ENCODE data around the gene AGBL5.
"Not testable (repeated sequence)": the region's sequence is repeated elsewhere in the genome, so short reads cannot be mapped to it uniquely, and the experiment has no call there.

The AGBL5 gene

GRCh38 chr2:27091746-27092695 is 40.6 kb downstream of the AGBL5 start:
- no peak for DNase-seq (ENCODE audit: low read depth)

DNA sequence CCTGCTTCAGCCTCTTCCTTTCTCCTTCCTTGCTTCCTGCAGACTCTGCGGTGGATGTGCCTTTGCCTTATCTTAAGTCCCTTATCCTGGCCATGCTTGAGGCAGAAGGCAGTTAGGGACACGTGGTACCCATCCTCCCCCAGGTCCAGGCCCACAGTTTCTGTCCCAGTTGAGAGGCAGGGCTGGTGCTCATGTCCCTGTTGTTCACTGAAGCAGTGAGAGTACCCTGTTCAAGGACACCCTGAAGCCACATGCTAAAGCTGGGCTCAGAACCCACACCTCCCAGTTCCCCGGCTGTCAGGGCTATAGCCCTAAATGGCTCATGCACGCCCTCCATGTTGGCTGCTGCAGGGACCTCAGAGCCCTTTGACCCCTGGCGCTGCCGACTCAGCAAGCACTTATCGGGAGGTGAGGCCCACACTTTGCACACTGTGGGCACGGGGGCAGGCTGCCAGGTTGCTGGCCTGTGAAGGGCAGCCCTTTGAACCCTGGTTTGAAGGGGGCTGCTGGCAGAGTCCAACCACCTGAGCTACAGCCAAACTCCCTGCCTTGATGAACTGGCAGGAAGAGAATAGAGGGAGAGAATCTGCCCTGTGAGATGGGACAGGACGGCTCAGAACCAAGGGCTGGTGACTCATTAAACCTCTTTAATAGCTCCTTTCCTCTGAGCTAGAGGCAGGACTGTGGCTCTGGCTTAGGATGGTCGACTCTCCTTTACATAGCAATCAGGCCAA is 41.4 kb downstream of the AGBL5 start:
- DNase-seq (ENCODE audit: low read depth): no peak

DNA sequence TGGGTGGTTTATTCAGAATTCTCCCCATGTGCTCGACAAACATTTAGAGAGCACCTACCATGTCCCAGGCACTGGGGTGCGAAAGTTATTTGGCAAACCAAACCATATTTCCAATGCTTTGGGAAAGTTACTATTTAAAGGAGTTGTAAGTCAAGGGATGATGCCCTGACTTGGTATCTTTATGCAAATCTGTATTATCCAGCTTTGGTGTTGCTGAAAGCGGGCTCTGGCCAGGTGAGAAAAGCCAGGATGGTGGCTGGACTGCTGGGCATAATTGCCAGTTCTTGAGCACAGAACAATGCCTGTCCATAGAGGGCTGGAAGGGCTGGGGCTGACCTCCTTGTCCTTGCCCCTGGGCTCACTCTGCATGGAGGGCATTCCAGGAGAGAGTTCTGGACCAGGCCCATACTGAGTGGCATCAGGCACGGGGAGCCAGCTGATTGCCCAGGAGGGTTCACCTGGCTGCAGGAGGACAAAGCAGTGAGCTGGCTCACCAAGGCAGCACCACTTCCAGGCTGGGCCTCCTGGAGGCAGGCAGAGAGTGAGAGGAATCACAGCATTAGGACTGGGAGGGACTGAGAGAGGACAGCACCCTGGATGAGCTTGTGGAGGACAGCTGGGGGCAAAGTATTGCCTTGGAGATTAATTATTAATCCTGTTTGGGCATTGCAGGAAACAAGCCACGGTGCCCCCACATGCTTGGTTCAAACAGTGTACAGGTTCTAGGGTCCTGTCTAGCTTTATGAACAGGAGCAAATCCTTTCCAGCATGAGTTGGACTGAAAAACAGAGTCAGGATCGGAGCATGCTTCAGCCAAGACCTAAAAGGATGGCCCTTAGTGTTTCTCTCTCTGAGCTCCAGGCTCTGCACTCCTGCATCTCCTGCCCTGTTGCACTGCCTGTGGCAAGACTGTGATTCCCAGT is 42.2 kb downstream of the AGBL5 start:
- no peak for DNase-seq (ENCODE audit: low read depth)

DNA sequence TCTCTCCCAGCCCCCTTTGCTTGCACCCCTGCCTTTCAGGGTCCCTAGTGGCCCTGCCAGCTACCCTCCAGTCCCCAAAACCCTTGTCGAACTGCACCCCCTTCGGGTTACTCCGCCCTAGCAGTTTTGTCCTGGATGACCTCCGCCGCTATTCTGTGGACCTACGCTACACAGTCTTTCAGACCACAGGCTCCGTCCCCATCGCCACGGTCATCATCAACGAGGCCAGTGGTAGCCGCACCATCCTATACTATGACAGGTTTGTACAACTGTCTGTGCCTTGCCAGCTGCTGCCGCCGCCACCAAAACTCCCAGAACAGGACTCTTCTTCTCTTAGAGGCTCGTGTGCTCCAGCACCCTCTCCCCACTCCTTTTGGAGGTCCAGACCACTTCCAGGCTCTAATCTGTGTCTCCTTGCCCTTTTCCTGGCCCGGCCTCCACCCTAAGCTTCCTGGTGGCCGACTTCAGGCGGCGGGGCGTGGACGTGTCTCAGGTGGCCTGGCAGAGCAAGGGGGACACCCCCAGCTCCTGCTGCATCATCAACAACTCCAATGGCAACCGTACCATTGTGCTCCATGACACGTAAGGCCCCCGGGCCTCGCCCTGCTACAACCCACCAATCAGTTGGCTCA is 43.0 kb downstream of the AGBL5 start:
- DNase-seq (ENCODE audit: low read depth): no peak

DNA sequence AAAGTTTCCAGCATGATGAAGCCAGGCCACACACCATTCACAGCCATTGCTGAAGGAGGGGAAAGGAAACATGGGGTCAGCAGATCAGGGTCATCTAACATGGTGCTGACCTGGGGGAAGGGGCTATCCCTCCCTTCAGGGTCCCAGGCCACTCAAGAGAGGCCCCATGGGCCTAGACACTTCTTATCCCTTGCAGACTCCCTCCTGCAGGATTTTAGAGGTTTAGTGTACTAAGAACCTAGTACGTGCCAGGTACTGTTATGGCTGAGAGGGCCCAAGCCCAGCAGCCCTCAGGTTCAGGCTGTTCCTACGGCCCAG is 43.9 kb downstream of the AGBL5 start:
- no peak for DNase-seq (ENCODE audit: low read depth)

- no peak for DNase-seq (ENCODE audit: low read depth)
Measured at GRCh38 chr2:27095745-27096651, 44.5 kb downstream of the AGBL5 start.

DNA sequence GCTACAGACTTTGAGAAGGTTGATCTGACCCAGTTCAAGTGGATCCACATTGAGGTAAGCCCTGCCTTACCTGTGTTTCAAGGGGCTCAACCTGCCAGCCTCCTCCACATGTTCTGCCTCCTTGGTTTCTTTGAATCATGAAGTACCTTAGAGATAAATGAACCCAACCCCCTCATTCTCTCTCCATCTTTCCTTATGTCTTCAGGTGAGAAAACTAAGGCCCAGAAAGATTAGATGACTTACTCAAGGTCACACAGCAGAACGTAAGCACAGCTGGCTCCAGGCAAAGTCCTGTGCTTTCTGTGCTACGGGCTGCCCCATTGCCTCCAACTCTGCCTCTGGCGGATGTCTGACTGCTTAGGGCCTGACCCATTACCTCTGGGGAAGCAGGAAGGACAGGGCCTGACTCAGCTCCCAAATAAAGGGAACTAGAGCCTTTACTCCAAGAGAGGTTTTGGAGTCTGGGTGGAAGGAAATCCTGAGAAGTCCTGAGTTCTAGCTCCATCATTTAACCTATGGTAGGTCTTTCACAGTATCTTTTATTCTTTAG is 45.4 kb downstream of the AGBL5 start:
- no peak for DNase-seq (ENCODE audit: low read depth)

DNA sequence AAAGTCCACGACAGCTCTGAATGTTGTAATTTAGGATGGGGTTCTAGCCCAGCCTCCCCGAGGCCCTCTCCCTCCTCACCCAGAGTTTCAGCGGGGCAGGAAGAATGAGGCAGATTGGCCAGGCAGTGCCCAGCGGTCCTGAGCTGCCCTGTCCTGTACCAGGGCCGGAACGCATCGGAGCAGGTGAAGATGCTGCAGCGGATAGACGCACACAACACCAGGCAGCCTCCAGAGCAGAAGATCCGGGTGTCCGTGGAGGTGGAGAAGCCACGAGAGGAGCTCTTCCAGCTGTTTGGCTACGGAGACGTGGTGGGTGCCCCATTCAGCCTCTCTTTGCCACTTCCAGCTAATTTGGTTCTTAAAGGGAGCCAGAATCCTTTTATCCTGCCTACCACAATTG is 45.9 kb downstream of the AGBL5 start:
- DNase-seq (ENCODE audit: low read depth): no peak

GRCh38 chr2:27099334-27099955 is 48.0 kb downstream of the AGBL5 start:
- DNase-seq (ENCODE audit: low read depth): no peak

DNA sequence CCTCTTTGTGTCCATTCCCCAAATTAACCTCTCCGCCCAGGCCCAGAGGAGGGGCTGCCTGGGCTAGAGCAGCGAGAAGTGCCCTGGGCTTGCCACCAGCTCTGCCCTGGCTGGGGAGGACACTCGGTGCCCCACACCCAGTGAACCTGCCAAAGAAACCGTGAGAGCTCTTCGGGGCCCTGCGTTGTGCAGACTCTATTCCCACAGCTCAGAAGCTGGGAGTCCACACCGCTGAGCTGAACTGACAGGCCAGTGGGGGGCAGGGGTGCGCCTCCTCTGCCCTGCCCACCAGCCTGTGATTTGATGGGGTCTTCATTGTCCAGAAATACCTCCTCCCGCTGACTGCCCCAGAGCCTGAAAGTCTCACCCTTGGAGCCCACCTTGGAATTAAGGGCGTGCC is 48.6 kb downstream of the AGBL5 start:
- DNase-seq (ENCODE audit: low read depth): no peak

GRCh38 chr2:27102329-27102728 is 50.9 kb downstream of the AGBL5 start:
- DNase-seq (ENCODE audit: low read depth): no peak

DNA sequence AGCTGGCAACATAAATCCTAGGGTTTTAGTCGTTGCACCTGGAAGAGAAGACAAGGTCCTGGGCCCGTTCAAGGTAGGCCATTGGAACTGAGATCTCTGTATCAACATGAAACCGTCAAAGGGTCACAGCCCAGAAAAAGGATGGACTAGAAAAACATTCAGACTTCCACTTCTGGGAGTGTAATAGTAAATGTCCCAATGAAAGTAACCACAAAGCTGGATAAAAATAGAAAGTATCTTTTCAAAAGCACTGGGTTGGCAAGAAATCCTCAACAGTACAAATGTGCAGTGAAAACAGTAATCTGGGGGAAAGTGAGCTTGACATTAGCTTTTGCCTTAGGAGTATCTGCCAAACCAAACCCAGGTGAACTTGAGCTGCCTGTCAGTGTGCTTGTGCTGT is 54.5 kb downstream of the AGBL5 start:
- DNase-seq (ENCODE audit: low read depth): no peak

GRCh38 chr2:27108221-27108620 is 56.8 kb downstream of the AGBL5 start:
- DNase-seq (ENCODE audit: low read depth): no peak

DNA sequence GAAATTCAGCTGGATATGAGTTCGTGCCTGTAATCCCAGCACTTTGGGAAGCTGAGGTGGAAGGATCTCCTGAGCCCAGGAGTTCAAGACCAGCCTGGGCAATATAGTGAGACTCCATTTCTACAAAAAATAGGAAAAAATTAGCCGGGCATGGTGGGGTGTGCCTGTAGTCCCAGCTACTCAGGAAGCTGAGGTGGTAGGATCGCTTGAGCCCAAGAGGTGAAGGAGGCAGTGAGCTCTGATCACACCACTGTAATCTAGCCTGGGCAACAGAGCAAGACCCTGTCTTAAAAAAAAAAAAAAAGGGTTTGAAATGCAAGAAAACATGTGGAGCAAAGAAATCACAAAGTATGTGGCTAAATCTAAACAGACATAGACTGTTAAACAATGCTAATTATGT is 57.6 kb downstream of the AGBL5 start:
- no peak for DNase-seq (ENCODE audit: low read depth)

- DNase-seq (ENCODE audit: low read depth): not testable (repeated sequence)
Measured at GRCh38 chr2:27110603-27111352, 59.3 kb downstream of the AGBL5 start.

- DNase-seq (ENCODE audit: low read depth): not testable (repeated sequence)
Measured at GRCh38 chr2:27111392-27112078, 60.1 kb downstream of the AGBL5 start.

GRCh38 chr2:27115519-27115918 is 64.1 kb downstream of the AGBL5 start:
- DNase-seq (ENCODE audit: low read depth): no peak

DNA sequence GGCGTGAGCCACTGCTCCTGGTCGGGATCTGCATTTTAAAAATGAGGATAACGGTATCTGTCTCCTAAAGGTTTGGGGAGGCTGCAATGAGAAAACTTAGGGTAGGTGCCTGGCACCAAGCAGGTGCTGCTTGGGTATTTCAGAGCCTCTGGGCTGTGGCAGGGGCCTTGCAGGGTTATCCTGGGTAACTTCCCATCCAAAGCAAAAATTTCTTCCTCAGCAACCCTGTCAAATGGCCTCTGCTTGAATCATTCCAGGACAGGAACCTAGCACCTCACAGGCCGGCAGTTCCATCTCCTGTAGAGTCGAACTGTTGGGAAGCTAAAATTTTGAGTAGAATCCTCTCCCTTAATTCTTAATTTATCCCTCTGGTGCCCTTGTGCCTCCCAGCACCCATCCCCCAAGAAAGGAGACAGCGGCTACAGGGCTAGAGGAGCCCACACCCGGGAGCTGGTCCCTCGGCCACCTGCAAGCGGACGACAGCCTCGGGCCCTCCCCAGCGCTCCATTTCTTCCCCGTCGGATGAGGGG is 66.6 kb downstream of the AGBL5 start:
- DNase-seq (ENCODE audit: low read depth): no peak
